Neural progenitor cell (in vitro differentiated cells): ENCODE results near the gene PLK5. TPM values are rescaled to one million over a fixed set of nuclear protein-coding genes. Genes with fewer than 3 reads are reported as not detected.

Experiments used
- DNase-seq: peaks from one replicate; pipeline ENCODE4 v3.0.0-alpha.2; 2016; ENCODE audit warnings: low spot score
- H2AFZ ChIP-seq: fragments of 200-600 bp; sonication (generic); replicated peaks from 2 replicates; pipeline ENCODE4 v1.6.1; 2016; ENCODE audit warnings: antibody characterized with exemption
- H3F3A ChIP-seq: fragments of 200-600 bp; sonication (generic); 2 replicates; pipeline ENCODE4 v1.6.1; 2016; ENCODE audit warnings: antibody characterized with exemption, low read depth
- H3K27ac ChIP-seq: fragments of 200-600 bp; sonication (generic); 2 replicates; pipeline ENCODE4 v1.5.1; 2016; ENCODE audit warnings: mild to moderate bottlenecking
- H3K27me3 ChIP-seq: fragments of 200-600 bp; sonication (generic); 2 replicates; pipeline ENCODE4 v1.6.1; 2016; ENCODE audit warnings: mild to moderate bottlenecking, moderate library complexity
- H3K36me3 ChIP-seq: fragments of 200-600 bp; sonication (generic); 2 replicates; pipeline ENCODE4 v1.5.1; 2016
- H3K4me1 ChIP-seq: fragments of 200-600 bp; sonication (generic); 2 replicates; pipeline ENCODE4 v1.6.1; 2016; ENCODE audit warnings: mixed run types
- H3K4me2 ChIP-seq: fragments of 200-600 bp; sonication (generic); 2 replicates; pipeline ENCODE4 v1.6.1; 2016
- H3K4me3 ChIP-seq: fragments of 200-600 bp; sonication (generic); 2 replicates; pipeline ENCODE4 v1.5.1; 2016
- H3K79me2 ChIP-seq: fragments of 200-600 bp; sonication (generic); 2 replicates; pipeline ENCODE4 v1.6.1; 2016; ENCODE audit warnings: low read depth
- H3K9ac ChIP-seq: fragments of 200-600 bp; sonication (generic); 2 replicates; pipeline ENCODE4 v1.6.1; 2016
- H3K9me3 ChIP-seq: fragments of 200-600 bp; sonication (generic); 2 replicates; pipeline ENCODE4 v1.5.1; 2016; ENCODE audit warnings: low read depth
- H4K20me1 ChIP-seq: fragments of 200-600 bp; sonication (generic); 2 replicates; pipeline ENCODE4 v1.6.1; 2016; ENCODE audit warnings: low read depth
- H3K27ac Mint-ChIP-seq: 3 replicates; pipeline ENCODE4 v1.8.0; 2021; ENCODE audit warnings: mixed read lengths
- H3K27me3 Mint-ChIP-seq: 2 replicates; pipeline ENCODE4 v1.8.0; 2022; ENCODE audit warnings: low read depth, mild to moderate bottlenecking, inconsistent platforms, moderate library complexity, mixed read lengths; ENCODE audit not compliant: insufficient read depth
- H3K36me3 Mint-ChIP-seq: 3 replicates; pipeline ENCODE4 v1.8.0; 2021; ENCODE audit warnings: mixed read lengths
- H3K4me1 Mint-ChIP-seq: 3 replicates; pipeline ENCODE4 v1.8.0; 2021; ENCODE audit warnings: mixed read lengths
- H3K4me3 Mint-ChIP-seq: 3 replicates; pipeline ENCODE4 v1.8.0; 2021; ENCODE audit warnings: mild to moderate bottlenecking, moderate library complexity, mixed read lengths
- H3K9me3 Mint-ChIP-seq: 3 replicates; pipeline ENCODE4 v1.8.0; 2020; ENCODE audit warnings: mixed read lengths
- CTCF ChIP-seq: fragments of 200-600 bp; sonication (generic); IDR thresholded peaks from 2 replicates; pipeline ENCODE4 v1.5.1; 2017; ENCODE audit warnings: antibody characterized with exemption, mild to moderate bottlenecking
- EZH2 ChIP-seq: fragments of 200-600 bp; sonication (generic); IDR thresholded peaks from 2 replicates; pipeline ENCODE4 v1.6.1; 2017; ENCODE audit warnings: antibody characterized with exemption, mild to moderate bottlenecking, moderate library complexity
- EZH2phosphoT487 ChIP-seq: fragments of 200-600 bp; sonication (generic); IDR thresholded peaks from 2 replicates; pipeline ENCODE4 v1.6.1; 2017; ENCODE audit warnings: antibody characterized with exemption
- total RNA-seq: library from RNA; depleted of rRNA; stranded (reverse); fragments of >200 nt; gene quantifications from 2 replicates; pipeline ENCODE4 v1.2.3, GENCODE V29; 2015; ENCODE audit warnings: low replicate concordance

Gene PLK5
- total RNA-seq, 1 donor from 2014 or later = not detected

- peaks cover 63% of the 10 kb centered on the region for H3K27me3 ChIP-seq
- no peaks in the 10 kb centered on the region for H4K20me1 ChIP-seq
- H3K9ac ChIP-seq = no peak overlapping the region
- H3K36me3 ChIP-seq = no peaks in the 10 kb centered on the region
- H3K4me2 ChIP-seq = peak overlapping the region; percentile 76
- peaks cover 38% of the 10 kb centered on the region for H3F3A ChIP-seq
- Mint-ChIP-seq H3K4me1 (peaks cover 24% of the 10 kb centered on the region), H3K4me3 (peak overlapping the region; percentile 89), H3K27ac (peak overlapping the region; percentile 97), H3K27me3 (peaks cover 20% of the 10 kb centered on the region), H3K36me3 (no peaks in the 10 kb centered on the region), H3K9me3 (peaks cover 5% of the 10 kb centered on the region)
- DNase-seq = peak; percentile 97
- H3K4me1 ChIP-seq = peaks cover 13% of the 10 kb centered on the region
- TF ChIP-seq EZH2 (no peak), CTCF (no peak), EZH2phosphoT487 (no peak)
- H2AFZ ChIP-seq = peak overlapping the region; percentile 98
- no peaks in the 10 kb centered on the region for H3K79me2 ChIP-seq
- H3K27ac ChIP-seq = peak overlapping the region; percentile 55
- no peaks in the 10 kb centered on the region for H3K9me3 ChIP-seq
- peak overlapping the region; percentile 57 for H3K4me3 ChIP-seq
Observed at GRCh38 chr19:1507763-1508506, 15.9 kb upstream of the PLK5 start.

GRCh38 chr19:1508507-1508856 lies 15.4 kb upstream of the PLK5 start:
- H3K9ac ChIP-seq = no peak overlapping the region
- no peak overlapping the region for H3K27ac ChIP-seq
- peak overlapping the region; percentile 16 for H3K4me2 ChIP-seq
- Mint-ChIP-seq H3K36me3 (no peaks in the 10 kb centered on the region), H3K27me3 (peaks cover 20% of the 10 kb centered on the region), H3K4me1 (peaks cover 24% of the 10 kb centered on the region), H3K9me3 (peaks cover 5% of the 10 kb centered on the region), H3K4me3 (peak overlapping the region; percentile 54), H3K27ac (no peak overlapping the region)
- H3K4me3 ChIP-seq = peak overlapping the region; percentile 57
- no peak for DNase-seq
- H3F3A ChIP-seq = peaks cover 38% of the 10 kb centered on the region
- H3K4me1 ChIP-seq = peaks cover 13% of the 10 kb centered on the region
- no peak for TF ChIP-seq EZH2phosphoT487
- TF ChIP-seq EZH2 = no peak
- no peak for TF ChIP-seq CTCF
- H2AFZ ChIP-seq = peak overlapping the region; percentile 54
- H3K36me3 ChIP-seq = no peaks in the 10 kb centered on the region
- H3K79me2 ChIP-seq = no peaks in the 10 kb centered on the region
- H4K20me1 ChIP-seq = no peaks in the 10 kb centered on the region
- H3K27me3 ChIP-seq = peaks cover 63% of the 10 kb centered on the region
- H3K9me3 ChIP-seq = no peaks in the 10 kb centered on the region

GRCh38 chr19:1509602-1510441 lies 14.1 kb upstream of the PLK5 start:
- DNase-seq = no peak
- peak overlapping the region; percentile 68 for H3K4me2 ChIP-seq
- H3K4me1 Mint-ChIP-seq = peaks cover 19% of the 10 kb centered on the region
- H3K27me3 Mint-ChIP-seq = peaks cover 26% of the 10 kb centered on the region
- H3K27me3 ChIP-seq = peaks cover 63% of the 10 kb centered on the region
- H3K4me1 ChIP-seq = peaks cover 13% of the 10 kb centered on the region
- no peaks in the 10 kb centered on the region for H3K9me3 ChIP-seq
- H3K9ac ChIP-seq = no peak overlapping the region
- H3K36me3 ChIP-seq = no peaks in the 10 kb centered on the region
- H3K27ac Mint-ChIP-seq = no peak overlapping the region
- no peak overlapping the region for H2AFZ ChIP-seq
- H3K9me3 Mint-ChIP-seq = peaks cover 5% of the 10 kb centered on the region
- no peaks in the 10 kb centered on the region for H3K36me3 Mint-ChIP-seq
- no peak overlapping the region for H3K27ac ChIP-seq
- H3K4me3 ChIP-seq = no peak overlapping the region
- H3F3A ChIP-seq = peaks cover 38% of the 10 kb centered on the region
- H3K4me3 Mint-ChIP-seq = no peak overlapping the region
- no peak for TF ChIP-seq CTCF
- TF ChIP-seq EZH2phosphoT487 = no peak
- TF ChIP-seq EZH2 = no peak
- peaks cover 3% of the 10 kb centered on the region for H4K20me1 ChIP-seq
- no peaks in the 10 kb centered on the region for H3K79me2 ChIP-seq
